ENCODE measurements around the gene AKAP12.
"Not testable (repeated sequence)": the region's sequence is repeated elsewhere in the genome, so short reads cannot be mapped to it uniquely, and the experiment has no call there.

The AKAP12 gene

GRCh38 chr6:151313066-151313491 lies 73.3 kb downstream of the AKAP12 start:
- no peak overlapping the region for H3K27ac ChIP-seq
- no peak for TF ChIP-seq FOXP2 (optimal IDR thresholded peaks at IDR 0.05; ENCODE audit: control extremely low read depth, extremely low read length, insufficient read depth)
- no peak for TF ChIP-seq POLR2AphosphoS5 (IDR thresholded peaks at IDR 0.05; ENCODE audit: borderline replicate concordance, low read depth, low read length)
- no peak for TF ChIP-seq EZH2 (IDR thresholded peaks at IDR 0.05)
- H3K36me3 ChIP-seq (ENCODE audit: insufficient read depth, low read length) = no peaks in the 10 kb centered on the region
- H3K4me3 ChIP-seq = no peak overlapping the region
- DNase-seq (ENCODE audit: low read depth, low spot score) = no peak
- H3K9ac ChIP-seq (ENCODE audit: insufficient read length) = no peak overlapping the region
- no peaks in the 10 kb centered on the region for H3K9me3 ChIP-seq (ENCODE audit: low read depth, low read length)

- not testable (repeated sequence) for H3K9me3 ChIP-seq (ENCODE audit: low read depth, low read length); H3K27ac ChIP-seq; H3K9ac ChIP-seq (ENCODE audit: insufficient read length); H3K4me3 ChIP-seq; H3K36me3 ChIP-seq (ENCODE audit: insufficient read depth, low read length); DNase-seq (ENCODE audit: low read depth, low spot score)
Measured at GRCh38 chr6:151315661-151316060, 75.9 kb downstream of the AKAP12 start.

GRCh38 chr6:151317103-151317994 lies 77.6 kb downstream of the AKAP12 start:
- Histone ChIP-seq H3K9ac (ENCODE audit: insufficient read length) (no peak overlapping the region), H3K27ac (no peak overlapping the region), H3K9me3 (ENCODE audit: low read depth, low read length) (no peaks in the 10 kb centered on the region), H3K4me3 (no peak overlapping the region), H3K36me3 (ENCODE audit: insufficient read depth, low read length) (no peaks in the 10 kb centered on the region)
- no peak for DNase-seq (ENCODE audit: low read depth, low spot score)
- no peak for TF ChIP-seq FOXP2 (optimal IDR thresholded peaks at IDR 0.05; ENCODE audit: control extremely low read depth, extremely low read length, insufficient read depth)

- no peak overlapping the region for H3K27ac ChIP-seq
- H3K36me3 ChIP-seq (ENCODE audit: insufficient read depth, low read length) = no peaks in the 10 kb centered on the region
- H3K4me3 ChIP-seq = no peak overlapping the region
- H3K9ac ChIP-seq (ENCODE audit: insufficient read length) = no peak overlapping the region
- H3K9me3 ChIP-seq (ENCODE audit: low read depth, low read length) = no peaks in the 10 kb centered on the region
- no peak for TF ChIP-seq EZH2 (IDR thresholded peaks at IDR 0.05)
- TF ChIP-seq FOXP2 (optimal IDR thresholded peaks at IDR 0.05; ENCODE audit: control extremely low read depth, extremely low read length, insufficient read depth) = no peak
- no peak for TF ChIP-seq POLR2AphosphoS5 (IDR thresholded peaks at IDR 0.05; ENCODE audit: borderline replicate concordance, low read depth, low read length)
- no peak for DNase-seq (ENCODE audit: low read depth, low spot score)
Measured at GRCh38 chr6:151317995-151318365, 78.2 kb downstream of the AKAP12 start.

GRCh38 chr6:151320140-151320539 lies 80.4 kb downstream of the AKAP12 start:
- Histone ChIP-seq H3K36me3 (ENCODE audit: insufficient read depth, low read length) (no peaks in the 10 kb centered on the region), H3K4me3 (no peak overlapping the region), H3K9ac (ENCODE audit: insufficient read length) (no peak overlapping the region), H3K27ac (no peak overlapping the region), H3K9me3 (ENCODE audit: low read depth, low read length) (no peaks in the 10 kb centered on the region)
- no peak for DNase-seq (ENCODE audit: low read depth, low spot score)
- no peak for TF ChIP-seq FOXP2 (optimal IDR thresholded peaks at IDR 0.05; ENCODE audit: control extremely low read depth, extremely low read length, insufficient read depth)

GRCh38 chr6:151321438-151321837 lies 81.7 kb downstream of the AKAP12 start:
- Histone ChIP-seq H3K36me3 (ENCODE audit: insufficient read depth, low read length) (no peaks in the 10 kb centered on the region), H3K9ac (ENCODE audit: insufficient read length) (no peak overlapping the region), H3K27ac (no peak overlapping the region), H3K9me3 (ENCODE audit: low read depth, low read length) (no peaks in the 10 kb centered on the region), H3K4me3 (no peak overlapping the region)
- TF ChIP-seq EZH2 (IDR thresholded peaks at IDR 0.05) (no peak), FOXP2 (optimal IDR thresholded peaks at IDR 0.05; ENCODE audit: control extremely low read depth, extremely low read length, insufficient read depth) (no peak), POLR2AphosphoS5 (IDR thresholded peaks at IDR 0.05; ENCODE audit: borderline replicate concordance, low read depth, low read length) (no peak)
- DNase-seq (ENCODE audit: low read depth, low spot score) = no peak

- H3K36me3 ChIP-seq (ENCODE audit: insufficient read depth, low read length) = no peaks in the 10 kb centered on the region
- no peak overlapping the region for H3K4me3 ChIP-seq
- no peaks in the 10 kb centered on the region for H3K9me3 ChIP-seq (ENCODE audit: low read depth, low read length)
- no peak overlapping the region for H3K9ac ChIP-seq (ENCODE audit: insufficient read length)
- no peak overlapping the region for H3K27ac ChIP-seq
- TF ChIP-seq FOXP2 (optimal IDR thresholded peaks at IDR 0.05; ENCODE audit: control extremely low read depth, extremely low read length, insufficient read depth) (no peak), POLR2AphosphoS5 (IDR thresholded peaks at IDR 0.05; ENCODE audit: borderline replicate concordance, low read depth, low read length) (no peak), EZH2 (IDR thresholded peaks at IDR 0.05) (no peak)
- DNase-seq (ENCODE audit: low read depth, low spot score) = no peak
Measured at GRCh38 chr6:151322570-151322969, 82.8 kb downstream of the AKAP12 start.

GRCh38 chr6:151323791-151324487 lies 84.2 kb downstream of the AKAP12 start:
- no peak overlapping the region for H3K27ac ChIP-seq
- H3K4me3 ChIP-seq = peak overlapping the region; percentile 79
- no peak overlapping the region for H3K9ac ChIP-seq (ENCODE audit: insufficient read length)

GRCh38 chr6:151324488-151324825 lies 84.7 kb downstream of the AKAP12 start:
- no peak for DNase-seq (ENCODE audit: low read depth, low spot score)
- Histone ChIP-seq H3K36me3 (ENCODE audit: insufficient read depth, low read length) (no peaks in the 10 kb centered on the region), H3K27ac (no peak overlapping the region), H3K9me3 (ENCODE audit: low read depth, low read length) (no peaks in the 10 kb centered on the region), H3K4me3 (peak overlapping the region; percentile 79), H3K9ac (ENCODE audit: insufficient read length) (no peak overlapping the region)
- no peak for TF ChIP-seq POLR2AphosphoS5 (IDR thresholded peaks at IDR 0.05; ENCODE audit: borderline replicate concordance, low read depth, low read length)
- no peak for TF ChIP-seq EZH2 (IDR thresholded peaks at IDR 0.05)
- no peak for TF ChIP-seq FOXP2 (optimal IDR thresholded peaks at IDR 0.05; ENCODE audit: control extremely low read depth, extremely low read length, insufficient read depth)

More at GRCh38 chr6:151323791-151324487, 84.2 kb downstream of the AKAP12 start:
- Histone ChIP-seq H3K36me3 (ENCODE audit: insufficient read depth, low read length) (no peaks in the 10 kb centered on the region), H3K9me3 (ENCODE audit: low read depth, low read length) (no peaks in the 10 kb centered on the region)
- TF ChIP-seq EZH2 (IDR thresholded peaks at IDR 0.05) (no peak), POLR2AphosphoS5 (IDR thresholded peaks at IDR 0.05; ENCODE audit: borderline replicate concordance, low read depth, low read length) (no peak), FOXP2 (optimal IDR thresholded peaks at IDR 0.05; ENCODE audit: control extremely low read depth, extremely low read length, insufficient read depth) (no peak)
- peak; percentile 52 for DNase-seq (ENCODE audit: low read depth, low spot score)

All from SK-N-MC (cell line).